Naive B cell (primary cell): ENCODE results near the gene DIPK1A. TPM values are rescaled to one million over a fixed set of nuclear protein-coding genes. Genes with fewer than 3 reads are reported as not detected.

ENCODE experiments used
- ATAC-seq, 2 donors: fragments of 150-1000 bp; cut with Tn5 transposase; 2 replicates each; pipeline ENCODE4 v1.10.0; 2021; ENCODE audit warnings: low read depth in 2 of 2, mild to moderate bottlenecking in 2 of 2, moderate library complexity in 2 of 2
- DNase-seq: peaks from one replicate; pipeline ENCODE4 v3.0.0; 2022
- H3K27ac Mint-ChIP-seq, 6 donors: one replicate each; pipeline ENCODE4 v1.8.0; 2020 to 2022; ENCODE audit warnings: mild to moderate bottlenecking in 6 of 6, mixed read lengths in 6 of 6, moderate library complexity in 5 of 6, inconsistent platforms in 2 of 6
- H3K27me3 Mint-ChIP-seq, 3 donors: one replicate each; pipeline ENCODE4 v1.8.0; 2021 to 2022; ENCODE audit warnings: mixed read lengths in 3 of 3, mild to moderate bottlenecking in 1 of 3
- H3K36me3 Mint-ChIP-seq, 2 donors: one replicate each; pipeline ENCODE4 v1.8.0; 2020 to 2022; ENCODE audit warnings: mixed read lengths in 2 of 2, inconsistent platforms in 1 of 2, mild to moderate bottlenecking in 1 of 2
- H3K4me1 Mint-ChIP-seq, 3 donors: one replicate each; pipeline ENCODE4 v1.8.0; 2020 to 2022; ENCODE audit warnings: mixed read lengths in 3 of 3, inconsistent platforms in 1 of 3, mild to moderate bottlenecking in 1 of 3, moderate library complexity in 1 of 3
- H3K4me3 Mint-ChIP-seq, 8 donors: one replicate each; pipeline ENCODE4 v1.8.0; 2020 to 2022; ENCODE audit warnings: mild to moderate bottlenecking in 8 of 8, mixed read lengths in 8 of 8, moderate library complexity in 8 of 8, inconsistent platforms in 2 of 8
- H3K9me3 Mint-ChIP-seq, 7 donors: one replicate each; pipeline ENCODE4 v1.8.0; 2020 to 2022; ENCODE audit warnings: mixed read lengths in 7 of 7, mild to moderate bottlenecking in 5 of 7, inconsistent platforms in 2 of 7, moderate library complexity in 1 of 7
- polyA plus RNA-seq, 6 donors: library from polyadenylated mRNA; unstranded; fragments of 300-500 nt; fragmentation: Illumina TruSeq; gene quantifications; one replicate each; pipeline ENCODE4 v1.2.3, GENCODE V29; 2021; ENCODE audit warnings: low read depth in 6 of 6

DIPK1A gene
- polyA plus RNA-seq, 6 donors from 2014 or later = 26.0 to 57.3 (median 32.4) TPM

DNA sequence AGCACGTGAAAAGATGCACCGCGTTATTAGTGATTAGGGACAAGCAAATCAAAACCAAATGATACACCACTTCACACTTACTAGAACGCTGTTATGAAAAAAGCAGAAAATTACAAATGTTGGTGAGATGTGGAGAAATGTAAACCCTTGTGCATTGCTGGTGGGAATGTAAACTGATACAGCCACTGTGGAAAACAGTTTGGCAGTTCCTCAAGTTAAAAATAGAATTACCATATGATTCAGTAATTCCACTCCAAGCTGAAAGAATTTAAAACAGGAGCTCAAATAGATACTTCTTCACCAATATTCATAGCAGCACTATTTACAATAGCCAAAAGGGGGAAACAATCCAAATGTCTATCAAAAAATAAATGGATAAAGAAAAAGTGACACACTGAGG is 166.1 kb downstream of the DIPK1A start:
- ATAC-seq = no peak

DNA sequence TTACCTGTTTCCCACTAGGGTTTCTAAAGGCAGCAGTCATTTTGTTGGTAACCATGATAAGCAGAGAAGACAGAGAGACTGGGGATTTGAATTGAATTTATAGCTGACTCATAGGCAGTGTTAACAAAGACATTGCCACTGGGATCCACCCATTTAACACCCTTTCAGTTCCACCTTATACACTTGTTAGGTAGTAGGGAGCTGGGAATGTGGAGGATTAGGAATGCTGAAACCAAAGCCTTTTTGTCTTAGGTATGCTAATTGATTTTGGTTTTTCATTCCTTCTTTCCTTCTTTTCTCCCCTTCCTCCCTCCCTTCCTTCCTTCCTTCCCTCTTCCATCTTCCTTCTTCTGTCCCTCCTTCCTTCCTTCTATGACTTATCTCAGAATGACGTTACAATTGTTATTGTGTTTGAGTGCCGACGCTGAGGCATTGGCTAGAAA is 168.9 kb downstream of the DIPK1A start:
- H3K4me1 Mint-ChIP-seq = no peaks in the 10 kb centered on the region
- peaks cover 2 to 27% (median 13%) of the 10 kb centered on the region in 3 donors for H3K27me3 Mint-ChIP-seq
- ATAC-seq (no peak), DNase-seq (no peak)
- H3K27ac Mint-ChIP-seq = no peak overlapping the region
- H3K36me3 Mint-ChIP-seq = no peaks in the 10 kb centered on the region
- no peak overlapping the region for H3K4me3 Mint-ChIP-seq
- H3K9me3 Mint-ChIP-seq = peaks cover 0 to 4% (median 0%) of the 10 kb centered on the region in 7 donors

More for the DNA sequence above, 166.1 kb downstream of the DIPK1A start:
- no peaks in the 10 kb centered on the region for H3K36me3 Mint-ChIP-seq
- peaks cover 0 to 4% (median 0%) of the 10 kb centered on the region in 7 donors for H3K9me3 Mint-ChIP-seq
- H3K27me3 Mint-ChIP-seq = peaks cover 8 to 27% (median 16%) of the 10 kb centered on the region in 3 donors
- H3K4me3 Mint-ChIP-seq = no peak overlapping the region
- H3K27ac Mint-ChIP-seq = no peak overlapping the region
- no peak for DNase-seq
- no peaks in the 10 kb centered on the region for H3K4me1 Mint-ChIP-seq

Other genes starting within 250 kb of the DIPK1A start
- gene EVI5, start 176.4 kb downstream of the DIPK1A start, polyA plus RNA-seq = 10 to 100 TPM in 2 of 6 donors, 1 to 10 TPM in 4; 3.3 to 11.6 (median 9.0) TPM
- 1,000 to 10,000 TPM; 1,555 to 2,814 (median 2,267) TPM for gene RPL5, start 129.4 kb downstream of the DIPK1A start, polyA plus RNA-seq
- gene MTF2, start 117.8 kb upstream of the DIPK1A start, polyA plus RNA-seq = 100 to 1,000 TPM in 3 of 6 donors, 10 to 100 TPM in 3; 83.6 to 146 (median 97.7) TPM
- gene TMED5, start 219.0 kb upstream of the DIPK1A start, polyA plus RNA-seq = 10 to 100 TPM; 18.1 to 25.9 (median 22.8) TPM
- 10 to 100 TPM in 1 of 6 donors, 1 to 10 TPM in 5; 4.9 to 14.0 (median 6.3) TPM for gene CCDC18, start 219.3 kb upstream of the DIPK1A start, polyA plus RNA-seq